PC-3 (cell line): ENCODE data around the gene P3H2.

Source experiments
- EZH2phosphoT487 ChIP-seq: fragments of 300-600 bp; sonication (generic); IDR thresholded peaks from 2 replicates; pipeline ENCODE4 v1.6.1; 2018; ENCODE audit warnings: mild to moderate bottlenecking, antibody characterized with exemption, low read length, borderline replicate concordance
- TF ChIP-seq, protein P1 (sequence below): fragments of 300-600 bp; sonication (generic); conservative IDR thresholded peaks from 2 replicates; pipeline ENCODE4 v1.5.1; 2017; ENCODE audit warnings: antibody characterized with exemption, low read depth, mild to moderate bottlenecking, low read length

DNA sequence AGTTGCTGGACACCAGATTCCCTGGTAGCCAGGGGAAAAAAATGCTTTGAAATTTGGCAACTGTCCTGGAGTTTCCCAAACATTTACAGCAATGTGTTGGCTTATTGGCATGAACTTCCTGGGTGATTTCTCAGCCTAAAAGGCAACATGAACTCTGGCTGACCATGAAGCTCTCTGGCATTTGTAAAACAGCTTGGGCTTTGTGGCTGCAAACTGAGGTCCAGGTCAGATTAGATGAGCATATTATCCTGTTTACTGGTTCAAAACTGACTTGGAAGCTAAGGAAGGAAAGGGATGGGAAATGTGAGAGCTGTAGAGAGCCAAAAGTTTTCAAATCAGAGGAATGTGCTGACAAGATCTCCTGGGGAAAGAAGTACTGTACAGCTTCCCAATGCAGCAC lies 139.0 kb downstream of the P3H2 start:
- no peak for TF ChIP-seq EZH2phosphoT487
- TF ChIP-seq, protein P1, sequence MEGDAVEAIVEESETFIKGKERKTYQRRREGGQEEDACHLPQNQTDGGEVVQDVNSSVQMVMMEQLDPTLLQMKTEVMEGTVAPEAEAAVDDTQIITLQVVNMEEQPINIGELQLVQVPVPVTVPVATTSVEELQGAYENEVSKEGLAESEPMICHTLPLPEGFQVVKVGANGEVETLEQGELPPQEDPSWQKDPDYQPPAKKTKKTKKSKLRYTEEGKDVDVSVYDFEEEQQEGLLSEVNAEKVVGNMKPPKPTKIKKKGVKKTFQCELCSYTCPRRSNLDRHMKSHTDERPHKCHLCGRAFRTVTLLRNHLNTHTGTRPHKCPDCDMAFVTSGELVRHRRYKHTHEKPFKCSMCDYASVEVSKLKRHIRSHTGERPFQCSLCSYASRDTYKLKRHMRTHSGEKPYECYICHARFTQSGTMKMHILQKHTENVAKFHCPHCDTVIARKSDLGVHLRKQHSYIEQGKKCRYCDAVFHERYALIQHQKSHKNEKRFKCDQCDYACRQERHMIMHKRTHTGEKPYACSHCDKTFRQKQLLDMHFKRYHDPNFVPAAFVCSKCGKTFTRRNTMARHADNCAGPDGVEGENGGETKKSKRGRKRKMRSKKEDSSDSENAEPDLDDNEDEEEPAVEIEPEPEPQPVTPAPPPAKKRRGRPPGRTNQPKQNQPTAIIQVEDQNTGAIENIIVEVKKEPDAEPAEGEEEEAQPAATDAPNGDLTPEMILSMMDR = no peak
